ENCODE data around the gene FAM3B. TPM values are rescaled to one million over a fixed set of nuclear protein-coding genes. Genes with fewer than 3 reads are reported as not detected.
"Not testable (repeated sequence)": the region's sequence is repeated elsewhere in the genome, so short reads cannot be mapped to it uniquely, and the experiment has no call there.

FAM3B gene
- total and polyA plus RNA-seq, 4 donors, result 0.90 to 28.5 (median 2.6) TPM

GRCh38 chr21:41289431-41289830 is 27.2 kb upstream of the FAM3B start:
- Histone ChIP-seq H3K4me3 (ENCODE audit: low read length in 2 of 2) (no peak overlapping the region), H3K36me3 (ENCODE audit: control insufficient read depth in 1 of 2, insufficient read depth in 2 of 2, low read length in 1 of 2) (no peaks in the 10 kb centered on the region), H3K27ac (ENCODE audit: low read depth in 1 of 2, low read length in 2 of 2) (no peak overlapping the region), H3K4me1 (ENCODE audit: control insufficient read depth in 1 of 2, insufficient read depth in 2 of 2, low read length in 2 of 2) (no peaks in the 10 kb centered on the region), H3K9me3 (ENCODE audit: control insufficient read depth, low read length) (no peaks in the 10 kb centered on the region), H3K27me3 (ENCODE audit: control insufficient read depth in 1 of 2, insufficient read depth in 2 of 2, low read length in 1 of 2) (no peaks in the 10 kb centered on the region)
- DNase-seq (no peak), ATAC-seq (ENCODE audit: low FRiP score) (no peak)
- intact Hi-C loops (cut with DNase I), result no loop called here
- 62 to 76% methylated on average over 13 of the region's 13 CpGs for WGBS, 2 donors

GRCh38 chr21:41290106-41290799 is 26.3 kb upstream of the FAM3B start:
- no peak for DNase-seq
- no peak overlapping the region for H3K4me3 ChIP-seq (ENCODE audit: low read length in 2 of 2)
- H3K4me1 ChIP-seq (ENCODE audit: control insufficient read depth in 1 of 2, insufficient read depth in 2 of 2, low read length in 2 of 2), result no peaks in the 10 kb centered on the region
- H3K9me3 ChIP-seq (ENCODE audit: control insufficient read depth, low read length), result no peaks in the 10 kb centered on the region
- no peaks in the 10 kb centered on the region for H3K36me3 ChIP-seq (ENCODE audit: control insufficient read depth in 1 of 2, insufficient read depth in 2 of 2, low read length in 1 of 2)
- WGBS, 2 donors, result 45 to 55% methylated on average over 24 of the region's 24 CpGs
- intact Hi-C loops (cut with DNase I), result no loop called here
- H3K27ac ChIP-seq (ENCODE audit: low read depth in 1 of 2, low read length in 2 of 2), result no peak overlapping the region
- no peaks in the 10 kb centered on the region for H3K27me3 ChIP-seq (ENCODE audit: control insufficient read depth in 1 of 2, insufficient read depth in 2 of 2, low read length in 1 of 2)
- no peak for ATAC-seq (ENCODE audit: low FRiP score)

- ATAC-seq (ENCODE audit: low FRiP score), result no peak
- Histone ChIP-seq H3K27me3 (ENCODE audit: control insufficient read depth in 1 of 2, insufficient read depth in 2 of 2, low read length in 1 of 2) (peaks cover 0 to 1% of the 10 kb centered on the region in 2 donors), H3K36me3 (ENCODE audit: control insufficient read depth in 1 of 2, insufficient read depth in 2 of 2, low read length in 1 of 2) (no peaks in the 10 kb centered on the region), H3K4me1 (ENCODE audit: control insufficient read depth in 1 of 2, insufficient read depth in 2 of 2, low read length in 2 of 2) (no peaks in the 10 kb centered on the region), H3K9me3 (ENCODE audit: control insufficient read depth, low read length) (no peaks in the 10 kb centered on the region), H3K27ac (ENCODE audit: low read depth in 1 of 2, low read length in 2 of 2) (no peak overlapping the region), H3K4me3 (ENCODE audit: low read length in 2 of 2) (no peak overlapping the region)
- WGBS, 2 donors, result 86 to 89% methylated on average over 1 of the region's 1 CpG
- intact Hi-C loops (cut with DNase I), result no loop called here
- DNase-seq, result no peak
These were observed 21.9 kb upstream of the FAM3B start for GRCh38 chr21:41294548-41295231.

GRCh38 chr21:41295721-41296254 is 20.8 kb upstream of the FAM3B start:
- intact Hi-C loops (cut with DNase I), result no loop called here
- H3K4me3 ChIP-seq (ENCODE audit: low read length in 2 of 2), result no peak overlapping the region
- WGBS, 2 donors, result 89 to 91% methylated on average over 4 of the region's 4 CpGs
- H3K9me3 ChIP-seq (ENCODE audit: control insufficient read depth, low read length), result no peaks in the 10 kb centered on the region
- DNase-seq, result no peak
- no peak for ATAC-seq (ENCODE audit: low FRiP score)
- no peak overlapping the region for H3K27ac ChIP-seq (ENCODE audit: low read depth in 1 of 2, low read length in 2 of 2)
- H3K4me1 ChIP-seq (ENCODE audit: control insufficient read depth in 1 of 2, insufficient read depth in 2 of 2, low read length in 2 of 2), result no peaks in the 10 kb centered on the region
- H3K36me3 ChIP-seq (ENCODE audit: control insufficient read depth in 1 of 2, insufficient read depth in 2 of 2, low read length in 1 of 2), result no peaks in the 10 kb centered on the region
- peaks cover 0 to 1% of the 10 kb centered on the region in 2 donors for H3K27me3 ChIP-seq (ENCODE audit: control insufficient read depth in 1 of 2, insufficient read depth in 2 of 2, low read length in 1 of 2)

- no peak for ATAC-seq (ENCODE audit: low FRiP score)
- H3K4me1 ChIP-seq (ENCODE audit: control insufficient read depth in 1 of 2, insufficient read depth in 2 of 2, low read length in 2 of 2), result no peaks in the 10 kb centered on the region
- no peak overlapping the region for H3K4me3 ChIP-seq (ENCODE audit: low read length in 2 of 2)
- H3K27ac ChIP-seq (ENCODE audit: low read depth in 1 of 2, low read length in 2 of 2), result no peak overlapping the region
- no peak for DNase-seq
- no peaks in the 10 kb centered on the region for H3K9me3 ChIP-seq (ENCODE audit: control insufficient read depth, low read length)
- no peaks in the 10 kb centered on the region for H3K27me3 ChIP-seq (ENCODE audit: control insufficient read depth in 1 of 2, insufficient read depth in 2 of 2, low read length in 1 of 2)
- intact Hi-C loops (cut with DNase I), result no loop called here
- WGBS, 2 donors, result 61 to 75% methylated on average over 1 of the region's 1 CpG
- H3K36me3 ChIP-seq (ENCODE audit: control insufficient read depth in 1 of 2, insufficient read depth in 2 of 2, low read length in 1 of 2), result no peaks in the 10 kb centered on the region
These were observed 13.6 kb upstream of the FAM3B start for GRCh38 chr21:41302976-41303375.

- H3K9me3 ChIP-seq (ENCODE audit: control insufficient read depth, low read length), result no peaks in the 10 kb centered on the region
- no peaks in the 10 kb centered on the region for H3K36me3 ChIP-seq (ENCODE audit: control insufficient read depth in 1 of 2, insufficient read depth in 2 of 2, low read length in 1 of 2)
- ATAC-seq (ENCODE audit: low FRiP score) (no peak), DNase-seq (peak in 1 of 2 donors; percentile 63)
- WGBS, 2 donors, result 94 to 96% methylated on average over 37 to 40 of the region's 40 CpGs
- no peaks in the 10 kb centered on the region for H3K27me3 ChIP-seq (ENCODE audit: control insufficient read depth in 1 of 2, insufficient read depth in 2 of 2, low read length in 1 of 2)
- H3K4me1 ChIP-seq (ENCODE audit: control insufficient read depth in 1 of 2, insufficient read depth in 2 of 2, low read length in 2 of 2), result no peaks in the 10 kb centered on the region
- no peak overlapping the region for H3K27ac ChIP-seq (ENCODE audit: low read depth in 1 of 2, low read length in 2 of 2)
- H3K4me3 ChIP-seq (ENCODE audit: low read length in 2 of 2), result no peak overlapping the region
- intact Hi-C loops (cut with DNase I), result no loop called here
These were observed 12.4 kb upstream of the FAM3B start for GRCh38 chr21:41304068-41304720.

- no peaks in the 10 kb centered on the region for H3K36me3 ChIP-seq (ENCODE audit: control insufficient read depth in 1 of 2, insufficient read depth in 2 of 2, low read length in 1 of 2)
- intact Hi-C loops (cut with DNase I), result no loop called here
- H3K4me1 ChIP-seq (ENCODE audit: control insufficient read depth in 1 of 2, insufficient read depth in 2 of 2, low read length in 2 of 2), result no peaks in the 10 kb centered on the region
- H3K9me3 ChIP-seq (ENCODE audit: control insufficient read depth, low read length), result no peaks in the 10 kb centered on the region
- no peak overlapping the region for H3K4me3 ChIP-seq (ENCODE audit: low read length in 2 of 2)
- ATAC-seq (ENCODE audit: low FRiP score), result no peak
- DNase-seq, result no peak
- no peak overlapping the region for H3K27ac ChIP-seq (ENCODE audit: low read depth in 1 of 2, low read length in 2 of 2)
- H3K27me3 ChIP-seq (ENCODE audit: control insufficient read depth in 1 of 2, insufficient read depth in 2 of 2, low read length in 1 of 2), result no peaks in the 10 kb centered on the region
These were observed 9.4 kb upstream of the FAM3B start for GRCh38 chr21:41307219-41307618.

- H3K27me3 ChIP-seq (ENCODE audit: control insufficient read depth in 1 of 2, insufficient read depth in 2 of 2, low read length in 1 of 2); intact Hi-C loops (cut with DNase I); DNase-seq; H3K4me1 ChIP-seq (ENCODE audit: control insufficient read depth in 1 of 2, insufficient read depth in 2 of 2, low read length in 2 of 2); H3K36me3 ChIP-seq (ENCODE audit: control insufficient read depth in 1 of 2, insufficient read depth in 2 of 2, low read length in 1 of 2); H3K4me3 ChIP-seq (ENCODE audit: low read length in 2 of 2); H3K27ac ChIP-seq (ENCODE audit: low read depth in 1 of 2, low read length in 2 of 2); ATAC-seq (ENCODE audit: low FRiP score); H3K9me3 ChIP-seq (ENCODE audit: control insufficient read depth, low read length): not testable (repeated sequence)
- WGBS, 2 donors, result 94% methylated on average over 4 to 5 of the region's 8 CpGs
These were observed 3.1 kb upstream of the FAM3B start for GRCh38 chr21:41313285-41314164.
